Transverse colon (tissue), 4 donors: ENCODE measurements around the gene SMTNL2. TPM values are rescaled to one million over a fixed set of nuclear protein-coding genes. Genes with fewer than 3 reads are reported as not detected.
"Not testable (repeated sequence)": the region's sequence is repeated elsewhere in the genome, so short reads cannot be mapped to it uniquely, and the experiment has no call there.

Source experiments
- DNase-seq: peaks from one replicate; pipeline ENCODE4 v3.0.0-alpha.2; 2019
- H3K27ac ChIP-seq, 4 donors: fragments of 200-600 bp; sonication (generic); 2 replicates each; pipeline ENCODE4 v1.5.1; 2016 to 2018; ENCODE audit warnings: inconsistent platforms in 4 of 4
- H3K27me3 ChIP-seq: fragments of 200-600 bp; sonication (generic); 2 replicates; pipeline ENCODE4 v1.5.1; 2017; ENCODE audit warnings: inconsistent platforms
- H3K36me3 ChIP-seq, 4 donors: fragments of 200-600 bp; sonication (generic); 2 replicates each; pipeline ENCODE4 v1.5.1; 2017 to 2019; ENCODE audit warnings: inconsistent platforms in 4 of 4
- H3K4me1 ChIP-seq, 4 donors: fragments of 200-600 bp; sonication (generic); 2 replicates each; pipeline ENCODE4 v1.5.1; 2017 to 2020; ENCODE audit warnings: inconsistent platforms in 4 of 4
- H3K4me3 ChIP-seq, 4 donors: fragments of 200-600 bp; sonication (generic); 1 replicate in 1 of 4; 2 replicates in 3 of 4; pipeline versions ENCODE4 v1.5.1 to v1.6.1; 2017 to 2019; ENCODE audit warnings: inconsistent platforms in 4 of 4
- H3K9me3 ChIP-seq, 2 donors: fragments of 200-600 bp; sonication (generic); 2 replicates each; pipeline ENCODE4 v1.5.1; 2017 to 2019; ENCODE audit warnings: inconsistent platforms in 2 of 2
- CTCF ChIP-seq, 5 experiments: fragments of 200-600 bp in 3 of 5; fragments of 450-650 bp in 2 of 5; sonication (generic) in 3 of 5; IDR thresholded peaks; 1 replicate in 2 of 5; 2 replicates in 3 of 5; pipeline ENCODE4 v1.5.1; 2016 to 2017; ENCODE audit warnings: antibody characterized with exemption in 5 of 5, inconsistent platforms in 3 of 5, mild to moderate bottlenecking in 2 of 5, moderate library complexity in 1 of 5
- EP300 ChIP-seq: sonication (generic); formaldehyde crosslinking; IDR thresholded peaks from one replicate; pipeline ENCODE4 v1.6.1; 2017; ENCODE audit warnings: antibody characterized with exemption, low read depth
- POLR2A ChIP-seq: fragments of 450-650 bp; IDR thresholded peaks from one replicate; pipeline ENCODE4 v1.6.1; 2016; ENCODE audit warnings: antibody characterized with exemption, mild to moderate bottlenecking, moderate library complexity
- POLR2AphosphoS5 ChIP-seq, 3 donors: sonication (generic); formaldehyde crosslinking; IDR thresholded peaks; one replicate each; pipeline ENCODE4 v1.6.1; 2016; ENCODE audit warnings: antibody characterized with exemption in 3 of 3
- WGBS, 2 donors: methylation state at CpG; one replicate each; pipeline ENCODE4 v1.1.5; 2018; ENCODE audit warnings: low coverage in 1 of 2; 5-methylcytosine and 5-hydroxymethylcytosine counted together
- in situ Hi-C, 4 donors: fragments of 200-750 bp; cut with MboI; loops; one replicate each; pipeline versions ENCODE4 v1.15.0 to v1.15.1; 2017; ENCODE audit warnings: low sequenced_read_pairs in 3 of 4, low pct_ligation_motif_present in 1 of 4, low pct_unique_long_range_greater_than_20kb in 1 of 4
- intact Hi-C: fragments of 100-400 bp; cut with DNase I; formaldehyde crosslinking; loops from one replicate; pipeline ENCODE4 v1.15.1; 2023; ENCODE audit warnings: low total_unique reads
- total RNA-seq, 4 donors: library from RNA; depleted of rRNA; stranded (reverse); fragments of >200 nt; gene quantifications; one replicate each; pipeline ENCODE4 v1.1.0, GENCODE V29; 2016

The SMTNL2 gene
- total RNA-seq, 4 donors from 2014 or later = 0.16 to 0.96 (median 0.40) TPM; not detected in 1

GRCh38 chr17:4601326-4601725, 17.0 kb downstream of the SMTNL2 start:
- no peak overlapping the region for H3K27ac ChIP-seq
- H3K27me3 ChIP-seq = no peaks in the 10 kb centered on the region
- no peaks in the 10 kb centered on the region for H3K9me3 ChIP-seq
- no peaks in the 10 kb centered on the region for H3K36me3 ChIP-seq
- H3K4me1 ChIP-seq = peaks cover 0 to 3% (median 0%) of the 10 kb centered on the region in 4 donors
- in situ Hi-C loops = loop anchor here in 1 of 4 donors (25.0 kb wide), 1 partner anchor 164 kb away; the partner anchor contains the start of gene SPNS3
- H3K4me3 ChIP-seq = no peak overlapping the region
- no peak for DNase-seq
- TF ChIP-seq POLR2A = no peak
- no peak for TF ChIP-seq POLR2AphosphoS5 (IDR thresholded peaks at IDR 0.05)
- TF ChIP-seq EP300 = no peak
- TF ChIP-seq CTCF (IDR thresholded peaks at IDR 0.05) = no peak
- WGBS, 2 donors = 88% methylated on average over 4 of the region's 4 CpGs; no CpG with 5 or more reads in 1 of the 2 donors
- intact Hi-C loops = no loop called here

GRCh38 chr17:4602041-4602440, 17.7 kb downstream of the SMTNL2 start:
- WGBS, 2 donors = 78 to 88% methylated on average over 1 to 5 of the region's 5 CpGs
- TF ChIP-seq EP300 = no peak
- no peak for TF ChIP-seq POLR2AphosphoS5 (IDR thresholded peaks at IDR 0.05)
- TF ChIP-seq CTCF (IDR thresholded peaks at IDR 0.05) = no peak
- TF ChIP-seq POLR2A = no peak
- no peak overlapping the region for H3K4me3 ChIP-seq
- no peak overlapping the region for H3K27ac ChIP-seq
- DNase-seq = no peak
- intact Hi-C loops (no loop called here), in situ Hi-C loops (loop anchor here in 1 of 4 donors (25.0 kb wide), 1 partner anchor 165 kb away; the partner anchor contains the start of gene SPNS3)
- no peaks in the 10 kb centered on the region for H3K36me3 ChIP-seq
- no peaks in the 10 kb centered on the region for H3K27me3 ChIP-seq
- H3K9me3 ChIP-seq = no peaks in the 10 kb centered on the region
- H3K4me1 ChIP-seq = peaks cover 0 to 3% (median 0%) of the 10 kb centered on the region in 4 donors

GRCh38 chr17:4604111-4604644, 19.8 kb downstream of the SMTNL2 start:
- WGBS, 2 donors = 80% methylated on average over 18 of the region's 18 CpGs; no CpG with 5 or more reads in 1 of the 2 donors

GRCh38 chr17:4604736-4605135, 20.4 kb downstream of the SMTNL2 start:
- H3K36me3 ChIP-seq, H3K27me3 ChIP-seq, H3K4me3 ChIP-seq, H3K4me1 ChIP-seq, intact Hi-C loops, DNase-seq, H3K9me3 ChIP-seq: not testable (repeated sequence)
- WGBS, 2 donors = 82 to 91% methylated on average over 7 to 11 of the region's 11 CpGs
- H3K27ac ChIP-seq = peak overlapping the region in 1 of 4 donors; percentile 21
- in situ Hi-C loops = loop anchor here in 1 of 4 donors (25.0 kb wide), 1 partner anchor 167 kb away; the partner anchor contains the start of gene SPNS3

More at GRCh38 chr17:4604111-4604644, 19.8 kb downstream of the SMTNL2 start:
- Histone ChIP-seq H3K4me3 (no peak overlapping the region), H3K27ac (peak overlapping the region in 1 of 4 donors; percentile 21), H3K9me3 (no peaks in the 10 kb centered on the region), H3K4me1 (peaks cover 0 to 12% (median 6%) of the 10 kb centered on the region in 4 donors), H3K27me3 (no peaks in the 10 kb centered on the region), H3K36me3 (no peaks in the 10 kb centered on the region)
- no peak for TF ChIP-seq POLR2AphosphoS5 (IDR thresholded peaks at IDR 0.05)
- TF ChIP-seq EP300 = no peak
- no peak for TF ChIP-seq CTCF (IDR thresholded peaks at IDR 0.05)
- TF ChIP-seq POLR2A = no peak
- in situ Hi-C loops (loop anchor here in 1 of 4 donors (25.0 kb wide), 1 partner anchor 167 kb away; the partner anchor contains the start of gene SPNS3), intact Hi-C loops (no loop called here)
- DNase-seq = no peak
